ENCODE data around the gene PLCB4.

DNA sequence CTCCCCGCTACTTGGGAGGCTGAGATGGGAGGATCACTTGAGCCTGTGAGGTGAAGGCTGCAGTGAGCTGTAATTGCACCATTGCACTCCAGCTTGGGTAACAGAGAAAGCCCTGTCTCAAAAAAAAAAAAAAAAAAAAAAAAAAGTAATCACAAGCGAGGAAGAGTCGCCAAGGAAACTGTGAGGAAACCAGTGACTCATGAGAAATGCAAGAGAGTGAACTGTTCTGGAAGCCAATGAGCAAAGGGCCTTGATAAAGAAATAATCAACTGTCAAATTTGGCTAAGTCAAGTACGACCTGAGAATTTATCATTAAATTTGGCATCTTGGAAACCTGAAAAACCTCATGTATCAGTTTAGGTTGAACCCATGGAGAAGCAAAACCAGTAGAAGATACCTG lies 429.4 kb downstream of the PLCB4 start:
- no peak for TF ChIP-seq CTCF (IDR thresholded peaks at IDR 0.05)
- no peak for TF ChIP-seq POLR2A (IDR thresholded peaks at IDR 0.05)

Measured in vagina (tissue), 2 donors.